HG02759 (cell line): ENCODE results near the gene GALM.
"Not testable (repeated sequence)": the region's sequence is repeated elsewhere in the genome, so short reads cannot be mapped to it uniquely, and the experiment has no call there.

Experiments used
- ATAC-seq: cut with Tn5 transposase; IDR thresholded peaks from one replicate; pipeline ENCODE4 v1.9.1; 2021; ENCODE audit warnings: mild to moderate bottlenecking, moderate library complexity; ENCODE audit not compliant: unreplicated experiment

GALM gene

DNA sequence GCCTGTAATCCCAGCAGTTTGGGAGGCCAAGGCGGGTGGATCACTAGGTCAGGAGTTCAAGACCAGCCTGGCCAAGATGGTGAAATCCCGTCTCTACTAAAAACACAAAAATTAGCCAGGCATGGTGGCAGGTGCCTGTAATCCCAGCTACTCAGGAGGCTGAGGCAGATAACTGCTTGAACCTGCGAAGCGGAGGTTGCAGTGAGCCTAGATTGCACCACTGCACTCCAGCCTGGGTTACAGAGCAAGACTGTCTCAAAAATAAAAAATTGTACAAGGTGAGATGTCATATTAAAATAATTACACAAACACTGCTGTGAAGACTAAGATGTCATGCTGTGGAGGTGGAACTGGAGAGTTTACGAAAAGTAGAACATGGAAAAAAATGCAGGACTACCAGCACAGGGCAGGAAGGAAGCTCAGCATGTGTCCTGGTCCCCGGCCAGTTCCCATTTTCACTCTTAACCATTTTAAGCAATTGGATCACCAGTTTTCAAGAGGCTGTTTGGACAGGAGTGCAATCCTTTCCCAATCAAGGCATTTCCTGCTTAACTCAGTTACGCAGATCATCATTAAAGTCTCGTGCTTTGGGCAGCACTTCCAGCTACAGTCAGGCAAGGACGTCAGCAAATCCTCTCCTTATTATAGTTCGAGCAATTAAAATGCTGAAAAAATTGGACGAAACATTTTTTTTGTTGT, 71.2 kb downstream of the GALM start:
- not testable (repeated sequence) for ATAC-seq

DNA sequence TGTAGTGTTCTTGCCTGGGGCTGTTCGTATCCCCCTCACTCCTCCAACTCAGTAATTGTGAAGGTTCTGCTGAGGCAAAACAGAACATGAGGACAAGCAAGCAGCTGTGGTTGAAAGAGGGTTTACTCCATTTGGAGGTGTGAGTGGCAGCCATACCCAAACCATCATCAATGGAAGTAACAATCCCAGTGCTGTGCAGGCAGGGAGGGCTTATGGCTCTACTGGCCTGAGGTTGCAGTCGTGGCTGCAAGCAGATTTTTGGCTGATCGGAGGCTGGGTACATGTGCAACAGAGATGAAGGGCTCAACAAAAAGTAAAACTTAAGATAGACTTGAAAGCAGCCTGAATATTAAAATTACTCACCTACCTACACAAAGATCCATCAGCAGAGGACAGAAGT, 72.0 kb downstream of the GALM start:
- ATAC-seq, result no peak

GRCh38 chr2:38739524-38739923, 73.6 kb downstream of the GALM start:
- ATAC-seq, result no peak

DNA sequence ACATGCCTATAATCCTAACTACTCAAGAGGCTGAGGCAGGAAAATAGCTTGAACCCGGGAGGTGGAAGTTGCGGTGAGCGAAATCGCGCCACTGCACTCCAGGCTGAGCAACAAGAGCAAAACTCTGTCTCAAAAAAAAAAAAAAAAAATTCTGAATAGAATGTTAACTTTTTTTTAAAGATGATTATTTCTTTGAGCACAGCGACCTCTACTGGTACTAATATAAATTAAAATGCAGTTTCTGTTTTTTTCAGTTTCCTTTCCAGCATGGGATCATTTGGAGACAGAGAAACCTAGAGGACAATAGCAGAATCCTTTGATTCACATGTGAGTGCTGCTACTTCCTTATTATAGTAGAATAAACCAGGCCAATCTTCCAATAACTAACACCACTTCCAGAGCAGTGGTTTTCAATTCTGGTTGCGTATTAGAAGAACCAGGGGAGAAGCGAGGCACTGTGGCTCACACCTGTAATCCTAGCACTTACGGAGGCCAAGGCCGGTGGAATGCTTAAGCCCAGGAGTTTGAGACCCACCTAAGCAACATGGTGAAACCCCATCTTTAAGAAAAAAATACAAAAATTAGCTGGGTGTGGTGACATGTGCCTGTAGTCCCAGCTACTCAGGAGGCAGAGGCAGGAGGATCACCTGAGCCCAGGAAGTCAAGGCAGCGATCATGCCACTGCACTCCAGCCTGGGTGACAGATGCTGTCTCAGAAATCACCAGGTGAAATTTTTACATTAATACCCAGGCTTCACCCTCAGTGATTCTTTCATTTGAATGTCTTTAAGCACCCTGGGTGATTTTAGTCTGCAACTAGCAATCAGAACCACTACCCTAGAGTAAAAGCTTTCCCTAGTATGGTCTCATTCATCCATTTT, 75.2 kb downstream of the GALM start:
- ATAC-seq, result no peak

DNA sequence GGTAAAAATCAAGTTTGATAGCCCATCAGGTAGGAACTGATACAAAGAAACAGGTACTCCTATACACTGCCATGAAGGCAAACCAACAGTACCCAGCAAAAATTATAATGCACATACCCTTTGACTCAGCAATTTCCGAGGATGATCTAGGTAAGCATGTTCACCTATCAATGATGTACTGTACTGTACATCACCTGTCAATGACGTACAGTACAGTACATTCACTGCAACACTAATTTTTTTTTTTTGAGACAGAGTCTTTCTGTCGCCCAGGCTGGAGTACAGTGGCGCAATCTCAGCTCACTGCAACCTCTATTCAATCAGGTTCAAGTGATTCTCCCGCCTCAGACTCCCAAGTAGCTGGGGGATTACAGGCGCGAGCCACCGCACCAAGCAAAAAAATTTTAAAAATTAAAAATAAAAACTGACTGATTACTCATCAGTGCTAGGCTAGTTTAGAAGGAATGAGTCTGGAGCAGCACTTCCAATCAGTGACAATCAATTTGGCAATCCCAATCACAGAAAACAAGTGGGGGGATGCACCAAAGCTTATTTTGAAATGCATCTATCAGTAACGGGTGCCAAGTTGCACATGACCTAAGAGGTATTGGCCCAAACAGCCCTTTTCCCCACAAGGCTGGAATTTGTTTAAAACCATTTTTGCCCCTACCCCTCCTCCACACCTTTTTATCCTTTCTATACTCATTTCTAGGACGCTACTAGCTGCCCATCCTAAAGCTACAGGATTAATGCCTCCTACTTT, 77.1 kb downstream of the GALM start:
- ATAC-seq, result no peak

GRCh38 chr2:38743672-38744398, 77.9 kb downstream of the GALM start:
- ATAC-seq, result no peak

DNA sequence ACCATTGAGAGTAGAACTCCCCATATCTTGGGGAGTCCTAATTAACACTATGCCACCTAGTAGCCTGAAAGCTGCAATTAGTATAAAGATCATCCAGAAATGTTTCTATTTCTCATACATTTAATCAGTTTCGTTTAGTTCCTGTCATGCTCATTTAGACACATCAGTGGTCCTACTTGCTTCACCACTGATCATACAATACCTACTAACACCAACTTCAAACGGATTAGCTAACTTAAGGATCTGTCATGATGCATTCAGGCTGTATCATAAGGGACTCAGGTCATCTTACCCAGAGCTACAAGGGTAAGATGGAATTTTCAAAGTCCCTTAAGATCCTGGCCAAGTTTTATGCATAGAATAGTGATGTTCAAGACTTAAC, 78.5 kb downstream of the GALM start:
- no peak for ATAC-seq

GRCh38 chr2:38745267-38745666, 79.4 kb downstream of the GALM start:
- no peak for ATAC-seq

GRCh38 chr2:38747007-38747424, 81.1 kb downstream of the GALM start:
- ATAC-seq, result no peak

DNA sequence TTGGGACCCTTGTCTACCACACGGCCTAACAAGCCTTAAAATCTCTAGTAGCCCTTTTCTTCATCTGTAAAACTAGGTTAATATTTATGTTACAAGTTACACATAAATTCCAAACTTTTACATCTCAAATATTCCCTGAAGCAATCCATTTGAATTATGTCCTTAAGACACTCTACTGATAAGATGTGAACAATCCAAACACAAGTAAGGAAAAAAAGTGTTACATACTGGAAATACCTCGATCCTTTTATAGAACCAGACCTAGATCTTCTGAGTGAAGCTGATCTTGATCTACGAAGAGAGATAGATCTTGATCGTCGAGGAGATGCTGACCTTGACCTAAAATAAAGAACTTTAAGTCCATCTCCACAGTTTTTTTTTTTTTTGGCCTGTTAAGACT, 81.9 kb downstream of the GALM start:
- ATAC-seq, result no peak

DNA sequence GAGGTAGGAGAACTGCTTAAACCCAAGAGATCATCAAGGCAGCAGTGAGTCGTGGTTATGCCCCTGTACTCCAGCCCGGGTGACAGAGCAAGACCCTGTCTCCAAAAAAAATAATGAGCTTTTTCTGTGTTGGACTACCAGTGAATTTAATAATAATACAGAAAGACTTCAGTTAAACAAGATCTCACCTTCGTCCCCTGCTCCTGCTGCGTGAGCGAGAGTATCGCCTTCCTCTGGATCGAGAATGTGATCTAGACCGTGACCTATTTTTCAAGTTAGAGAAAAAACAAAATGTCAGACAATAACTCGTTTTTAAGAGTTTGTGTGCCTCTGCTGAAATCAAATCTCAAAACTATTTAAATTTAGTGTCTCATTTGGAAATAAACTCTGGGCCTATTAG, 82.5 kb downstream of the GALM start:
- ATAC-seq, result no peak

DNA sequence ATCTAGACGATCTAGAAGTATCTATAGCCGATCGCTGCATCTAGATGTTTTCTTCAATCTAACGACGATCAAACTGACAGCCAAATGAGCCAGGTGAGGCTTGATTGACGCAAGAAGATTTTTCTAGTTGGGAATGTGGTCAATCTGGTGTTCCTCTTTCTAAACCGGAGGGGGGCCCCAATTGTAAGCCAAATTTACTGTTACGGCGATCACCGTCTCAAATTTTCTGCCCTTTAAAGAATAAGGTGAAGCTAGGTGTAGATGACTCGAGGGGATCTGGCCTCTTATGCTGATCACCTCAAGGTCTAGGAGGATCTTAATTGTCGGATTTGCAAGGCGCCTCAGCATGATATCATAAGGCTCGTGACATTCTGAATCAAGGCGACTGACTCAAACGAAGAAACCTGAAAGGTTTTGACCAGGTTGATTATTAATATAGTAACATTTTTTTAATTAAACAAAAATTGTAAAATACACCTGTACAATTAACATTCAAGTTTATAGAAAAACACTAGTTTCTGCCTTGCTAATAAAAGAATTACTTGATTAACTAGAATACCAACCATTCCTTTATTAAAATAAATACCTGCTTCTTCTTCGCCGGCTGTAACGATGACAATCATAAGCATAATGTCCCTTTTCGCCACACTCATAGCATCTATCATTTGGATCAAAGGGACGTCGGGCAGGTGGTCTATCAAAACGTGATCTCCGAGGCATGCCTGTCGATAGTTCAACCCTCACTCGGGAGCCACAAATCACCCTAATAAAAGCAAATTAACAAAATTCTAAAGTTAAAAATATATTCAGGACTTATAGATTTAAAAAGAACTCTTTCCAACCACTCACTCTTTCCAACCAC, 83.3 kb downstream of the GALM start:
- no peak for ATAC-seq

- peak; percentile 53 for ATAC-seq
Measured at GRCh38 chr2:38750011-38750890, 84.3 kb downstream of the GALM start.

DNA sequence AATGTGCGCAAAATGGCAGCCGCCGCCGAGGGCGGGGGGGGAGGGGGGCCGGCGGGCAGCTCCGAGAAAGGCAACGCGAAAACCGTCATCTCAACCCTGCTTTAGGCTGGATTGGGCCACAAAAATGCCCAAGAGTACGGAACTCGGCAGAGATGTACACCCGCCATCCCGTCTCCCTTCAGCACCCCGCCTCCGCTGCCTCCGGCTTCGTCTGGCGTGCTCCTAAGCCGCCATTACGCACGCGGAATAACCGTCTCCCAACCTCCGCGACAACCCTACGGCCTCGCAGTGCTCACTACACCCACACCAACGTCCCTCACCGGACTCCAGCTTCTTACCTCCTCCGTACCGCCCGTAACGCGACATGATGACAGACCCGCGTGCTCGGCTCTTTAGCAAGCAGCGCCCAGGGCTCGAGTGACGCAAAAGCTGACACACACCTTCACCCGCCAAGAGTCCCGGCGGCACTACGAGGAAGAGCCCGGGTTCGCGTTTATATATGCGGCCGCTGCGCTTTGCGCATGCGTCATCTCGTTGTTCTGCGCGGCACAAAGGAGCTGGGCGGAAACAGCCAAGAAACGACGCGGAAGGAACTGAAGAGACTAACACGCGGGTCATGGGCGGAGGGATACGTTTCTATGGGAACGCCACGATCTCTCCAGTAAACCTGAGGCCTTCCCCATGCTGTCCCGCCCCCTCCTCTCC, 85.1 kb downstream of the GALM start, which contains the start of gene SRSF7:
TSS of gene SRSF7 (minus strand) at position 471 of the 705 bp plus-strand sequence. CDS start at position 366, 105 bp downstream.
- peak; percentile 79 for ATAC-seq

GRCh38 chr2:38751596-38752410, 85.9 kb downstream of the GALM start:
- ATAC-seq, result peak; percentile 22

DNA sequence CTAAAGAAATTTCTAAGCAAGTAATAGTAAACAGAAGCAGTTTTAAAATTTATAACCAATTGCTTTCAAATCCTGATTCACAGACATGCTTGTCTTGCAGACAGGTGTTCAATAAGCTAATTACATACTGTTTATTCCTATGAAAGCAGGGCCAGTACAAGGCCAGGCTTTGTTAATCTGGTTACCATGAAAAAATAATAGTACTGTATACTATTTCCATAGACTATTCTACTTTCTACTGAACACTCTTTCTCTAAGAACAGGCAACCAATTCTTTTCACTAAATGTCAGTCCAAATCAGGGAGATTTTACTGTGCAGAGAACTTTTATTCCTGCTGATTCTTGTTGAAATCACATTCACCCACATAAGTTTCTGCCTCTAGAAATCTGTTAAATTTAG, 88.1 kb downstream of the GALM start:
- no peak for ATAC-seq

DNA sequence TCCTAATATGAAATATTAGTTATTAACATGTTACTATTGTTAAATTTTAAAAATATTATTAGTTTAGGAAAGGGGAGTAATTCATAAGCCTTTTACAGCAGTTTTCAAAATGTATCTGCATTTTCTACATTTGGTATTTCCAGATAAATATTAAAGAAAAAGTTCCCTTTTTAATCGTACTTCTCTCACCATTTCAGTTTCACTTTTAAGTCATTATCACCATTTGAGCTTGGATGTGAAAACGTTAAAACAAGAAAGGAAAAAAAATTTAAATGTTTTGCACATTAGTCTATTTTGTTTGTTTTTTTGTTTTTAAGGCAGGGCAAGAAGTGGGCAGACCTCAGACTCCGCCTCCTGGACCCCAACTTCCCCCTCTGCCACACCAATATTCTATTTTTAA, 88.6 kb downstream of the GALM start:
- no peak for ATAC-seq
